ENCODE data around the gene AEBP1. TPM values are rescaled to one million over a fixed set of nuclear protein-coding genes. Genes with fewer than 3 reads are reported as not detected.

AEBP1 gene
- total RNA-seq, 1 donor: 148 TPM

DNA sequence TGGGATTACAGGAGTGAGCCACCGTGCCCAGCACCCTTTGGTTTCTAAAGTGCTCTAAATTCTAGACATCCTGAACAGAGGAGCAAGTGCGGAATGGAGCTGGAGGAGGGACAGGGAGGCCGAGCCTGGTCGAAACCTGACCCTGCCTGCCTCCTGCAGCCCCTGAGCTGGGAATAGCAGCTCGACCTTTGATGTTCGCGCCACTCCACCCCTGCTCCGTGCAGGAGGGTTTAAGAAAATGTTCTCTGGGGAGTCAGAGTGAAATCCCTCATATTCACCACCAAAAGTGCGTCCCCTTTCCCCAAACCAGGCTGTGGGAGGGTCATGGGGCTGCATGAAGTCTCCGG is 40.6 kb upstream of the AEBP1 start:
- DNase-seq (ENCODE audit: low read depth): no peak
- TF ChIP-seq, protein P1, sequence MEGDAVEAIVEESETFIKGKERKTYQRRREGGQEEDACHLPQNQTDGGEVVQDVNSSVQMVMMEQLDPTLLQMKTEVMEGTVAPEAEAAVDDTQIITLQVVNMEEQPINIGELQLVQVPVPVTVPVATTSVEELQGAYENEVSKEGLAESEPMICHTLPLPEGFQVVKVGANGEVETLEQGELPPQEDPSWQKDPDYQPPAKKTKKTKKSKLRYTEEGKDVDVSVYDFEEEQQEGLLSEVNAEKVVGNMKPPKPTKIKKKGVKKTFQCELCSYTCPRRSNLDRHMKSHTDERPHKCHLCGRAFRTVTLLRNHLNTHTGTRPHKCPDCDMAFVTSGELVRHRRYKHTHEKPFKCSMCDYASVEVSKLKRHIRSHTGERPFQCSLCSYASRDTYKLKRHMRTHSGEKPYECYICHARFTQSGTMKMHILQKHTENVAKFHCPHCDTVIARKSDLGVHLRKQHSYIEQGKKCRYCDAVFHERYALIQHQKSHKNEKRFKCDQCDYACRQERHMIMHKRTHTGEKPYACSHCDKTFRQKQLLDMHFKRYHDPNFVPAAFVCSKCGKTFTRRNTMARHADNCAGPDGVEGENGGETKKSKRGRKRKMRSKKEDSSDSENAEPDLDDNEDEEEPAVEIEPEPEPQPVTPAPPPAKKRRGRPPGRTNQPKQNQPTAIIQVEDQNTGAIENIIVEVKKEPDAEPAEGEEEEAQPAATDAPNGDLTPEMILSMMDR (IDR thresholded peaks at IDR 0.05; ENCODE audit: insufficient read depth, low read depth, low read length): no peak
- no peak overlapping the region for H3K4me3 ChIP-seq (ENCODE audit: low read depth, low read length)

DNA sequence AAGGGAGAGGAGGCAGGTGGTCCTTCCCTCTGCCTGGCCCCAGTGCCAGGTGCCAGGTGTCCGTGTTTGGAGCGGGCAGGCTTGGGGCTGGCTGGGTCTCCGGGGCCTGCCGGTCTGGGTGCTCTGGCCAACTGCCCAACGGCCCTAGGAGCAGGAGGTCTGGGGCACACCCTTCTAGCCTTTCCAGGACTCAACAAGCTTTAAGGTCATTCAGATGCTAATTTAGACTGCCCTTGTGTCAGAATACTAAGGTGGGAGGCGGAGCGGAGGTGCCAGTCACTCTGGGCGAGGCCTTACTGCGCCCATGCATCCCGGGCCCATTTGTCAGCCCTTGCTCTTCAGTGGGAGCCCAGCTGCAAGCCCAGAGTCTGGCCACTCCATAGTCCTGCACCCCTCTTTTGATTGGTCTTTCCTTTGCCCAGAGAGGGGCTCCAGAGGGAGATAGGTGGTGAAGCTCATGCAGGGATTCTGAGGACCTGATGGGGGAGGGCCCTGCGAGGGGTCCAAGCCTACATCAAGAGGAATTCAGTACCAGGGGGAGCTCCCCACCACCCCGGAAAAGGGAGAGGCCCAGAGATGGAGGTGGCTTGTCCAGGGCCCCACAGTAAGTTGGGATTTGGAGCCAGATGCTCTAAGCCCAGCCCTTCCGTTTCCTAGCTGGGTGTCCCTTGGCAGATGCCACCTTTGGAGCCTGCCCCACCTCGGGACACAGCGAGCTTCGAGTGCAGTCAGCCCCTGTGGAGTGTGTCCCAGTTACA is 40.1 kb upstream of the AEBP1 start:
- TF ChIP-seq, protein P1 (IDR thresholded peaks at IDR 0.05; ENCODE audit: insufficient read depth, low read depth, low read length): no peak
- no peak for DNase-seq (ENCODE audit: low read depth)
- H3K4me3 ChIP-seq (ENCODE audit: low read depth, low read length): no peak overlapping the region

- no peak overlapping the region for H3K4me3 ChIP-seq (ENCODE audit: low read depth, low read length)
- TF ChIP-seq, protein P1 (IDR thresholded peaks at IDR 0.05; ENCODE audit: insufficient read depth, low read depth, low read length): no peak
- no peak for DNase-seq (ENCODE audit: low read depth)
Observed at GRCh38 chr7:44064791-44065430, 39.2 kb upstream of the AEBP1 start.

GRCh38 chr7:44065431-44066110 is 38.6 kb upstream of the AEBP1 start, which contains the start of gene PGAM2:
Gene PGAM2 (minus strand): TSS chr7:44065567. CDS start chr7:44065529, 38 bp downstream.
- no peak within 1 kb of the TSS for H3K4me3 ChIP-seq (ENCODE audit: low read depth, low read length)
- no peak for DNase-seq (ENCODE audit: low read depth)
- TF ChIP-seq, protein P1 (IDR thresholded peaks at IDR 0.05; ENCODE audit: insufficient read depth, low read depth, low read length): no peak

DNA sequence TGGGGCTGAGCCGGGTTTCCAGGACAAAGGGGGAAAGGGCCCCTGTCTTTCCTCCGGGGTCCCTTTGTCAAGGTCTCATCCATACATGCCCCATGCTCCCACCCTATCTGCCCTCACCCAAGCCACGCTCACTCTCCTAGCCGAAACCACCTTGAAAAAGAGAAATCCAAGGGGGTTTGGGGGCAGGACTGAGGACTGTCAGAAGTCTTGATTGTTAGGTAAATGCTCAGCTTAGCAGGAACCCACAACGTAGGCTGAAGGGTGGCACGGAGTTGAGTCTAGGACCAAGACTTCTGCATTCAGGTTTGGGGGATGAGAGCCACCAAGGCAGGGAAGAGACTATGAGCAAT is 38.1 kb upstream of the AEBP1 start:
- TF ChIP-seq, protein P1 (IDR thresholded peaks at IDR 0.05; ENCODE audit: insufficient read depth, low read depth, low read length): no peak
- DNase-seq (ENCODE audit: low read depth): no peak
- H3K4me3 ChIP-seq (ENCODE audit: low read depth, low read length): no peak overlapping the region

- no peak overlapping the region for H3K4me3 ChIP-seq (ENCODE audit: low read depth, low read length)
- TF ChIP-seq, protein P1 (IDR thresholded peaks at IDR 0.05; ENCODE audit: insufficient read depth, low read depth, low read length): no peak
- no peak for DNase-seq (ENCODE audit: low read depth)
Observed at GRCh38 chr7:44066494-44067063, 37.6 kb upstream of the AEBP1 start.
